PFSK-1 (cell line): ENCODE measurements around the gene GRIA3.

Experiments used
- SIN3A ChIP-seq: IDR thresholded peaks from 2 replicates; pipeline ENCODE4 v1.6.1; 2012; ENCODE audit warnings: mild to moderate bottlenecking, low read length, moderate library complexity, borderline replicate concordance; ENCODE audit not compliant: insufficient read depth
- TAF1 ChIP-seq: IDR thresholded peaks from 2 replicates; pipeline ENCODE4 v1.6.1; 2012; ENCODE audit warnings: low read length, control low read depth, borderline replicate concordance; ENCODE audit not compliant: insufficient read depth
- TF ChIP-seq, protein P1 (sequence below), 2 experiments: IDR thresholded peaks; 2 replicates each; pipeline versions ENCODE4 v1.6.1 to v1.8.0; 2011 to 2012; ENCODE audit warnings: low read depth in 2 of 2, low read length in 2 of 2, control low read depth in 1 of 2, inconsistent platforms in 1 of 2, mild to moderate bottlenecking in 1 of 2, moderate library complexity in 1 of 2; ENCODE audit not compliant: insufficient read depth in 1 of 2

DNA sequence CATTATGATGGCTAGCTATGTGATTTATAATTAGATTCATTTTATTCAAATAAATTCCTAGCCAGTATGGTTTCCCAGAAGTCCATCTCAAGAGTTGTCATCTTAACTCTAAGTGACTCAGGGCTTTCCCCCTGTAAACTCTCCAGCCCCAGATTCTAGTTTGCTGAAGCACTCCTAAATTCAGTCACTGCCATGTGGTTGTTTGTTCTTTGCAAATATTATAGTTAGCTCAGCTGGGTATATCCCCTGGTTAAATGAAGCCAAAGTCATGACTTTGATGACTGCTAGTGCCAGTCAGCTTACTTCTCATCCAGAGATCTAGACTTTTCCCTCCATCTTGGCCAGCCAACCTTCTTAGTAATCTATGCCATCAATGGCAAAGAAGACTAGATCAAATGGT, 126.0 kb downstream of the GRIA3 start:
- TF ChIP-seq, protein P1, sequence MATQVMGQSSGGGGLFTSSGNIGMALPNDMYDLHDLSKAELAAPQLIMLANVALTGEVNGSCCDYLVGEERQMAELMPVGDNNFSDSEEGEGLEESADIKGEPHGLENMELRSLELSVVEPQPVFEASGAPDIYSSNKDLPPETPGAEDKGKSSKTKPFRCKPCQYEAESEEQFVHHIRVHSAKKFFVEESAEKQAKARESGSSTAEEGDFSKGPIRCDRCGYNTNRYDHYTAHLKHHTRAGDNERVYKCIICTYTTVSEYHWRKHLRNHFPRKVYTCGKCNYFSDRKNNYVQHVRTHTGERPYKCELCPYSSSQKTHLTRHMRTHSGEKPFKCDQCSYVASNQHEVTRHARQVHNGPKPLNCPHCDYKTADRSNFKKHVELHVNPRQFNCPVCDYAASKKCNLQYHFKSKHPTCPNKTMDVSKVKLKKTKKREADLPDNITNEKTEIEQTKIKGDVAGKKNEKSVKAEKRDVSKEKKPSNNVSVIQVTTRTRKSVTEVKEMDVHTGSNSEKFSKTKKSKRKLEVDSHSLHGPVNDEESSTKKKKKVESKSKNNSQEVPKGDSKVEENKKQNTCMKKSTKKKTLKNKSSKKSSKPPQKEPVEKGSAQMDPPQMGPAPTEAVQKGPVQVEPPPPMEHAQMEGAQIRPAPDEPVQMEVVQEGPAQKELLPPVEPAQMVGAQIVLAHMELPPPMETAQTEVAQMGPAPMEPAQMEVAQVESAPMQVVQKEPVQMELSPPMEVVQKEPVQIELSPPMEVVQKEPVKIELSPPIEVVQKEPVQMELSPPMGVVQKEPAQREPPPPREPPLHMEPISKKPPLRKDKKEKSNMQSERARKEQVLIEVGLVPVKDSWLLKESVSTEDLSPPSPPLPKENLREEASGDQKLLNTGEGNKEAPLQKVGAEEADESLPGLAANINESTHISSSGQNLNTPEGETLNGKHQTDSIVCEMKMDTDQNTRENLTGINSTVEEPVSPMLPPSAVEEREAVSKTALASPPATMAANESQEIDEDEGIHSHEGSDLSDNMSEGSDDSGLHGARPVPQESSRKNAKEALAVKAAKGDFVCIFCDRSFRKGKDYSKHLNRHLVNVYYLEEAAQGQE (IDR thresholded peaks at IDR 0.05; ENCODE audit: insufficient read depth in 1 of 2, low read depth in 2 of 2, low read length in 2 of 2), result no peak
- TF ChIP-seq SIN3A (no peak), TAF1 (no peak)
